ENCODE results near the gene RAB12.

Gene RAB12

GRCh38 chr18:8611916-8612576, 2.8 kb downstream of the RAB12 start:
- no peak for TF ChIP-seq CTCF (conservative IDR thresholded peaks at IDR 0.05; ENCODE audit: low read depth)
- H3K27ac ChIP-seq, result peak overlapping the region; percentile 28
- ChIA-PET CTCF (no interaction called here), POLR2A (ENCODE audit: low non-redundant PET) (no interaction called here)
- no peak for DNase-seq (ENCODE audit: low spot score)

- ChIA-PET POLR2A (ENCODE audit: low non-redundant PET) (no interaction called here), CTCF (interaction anchor here (0.6 kb wide), 1 partner anchor 453 kb away, joined by 3 read pairs; no protein-coding TSS in a partner anchor)
- peak overlapping the region; percentile 83 for H3K27ac ChIP-seq
- TF ChIP-seq CTCF (conservative IDR thresholded peaks at IDR 0.05; ENCODE audit: low read depth), result no peak
- DNase-seq (ENCODE audit: low spot score), result no peak
Measured at GRCh38 chr18:8614875-8615274, 5.6 kb downstream of the RAB12 start.

- ChIA-PET CTCF (interaction anchor here (0.6 kb wide), 1 partner anchor 454 kb away, joined by 3 read pairs; no protein-coding TSS in a partner anchor), POLR2A (ENCODE audit: low non-redundant PET) (no interaction called here)
- peak overlapping the region; percentile 83 for H3K27ac ChIP-seq
- peak; percentile 89 for DNase-seq (ENCODE audit: low spot score)
- TF ChIP-seq CTCF (conservative IDR thresholded peaks at IDR 0.05; ENCODE audit: low read depth), result no peak
Measured at GRCh38 chr18:8615397-8616027, 6.3 kb downstream of the RAB12 start.

- ChIA-PET CTCF (no interaction called here), POLR2A (ENCODE audit: low non-redundant PET) (no interaction called here)
- no peak overlapping the region for H3K27ac ChIP-seq
- TF ChIP-seq CTCF (conservative IDR thresholded peaks at IDR 0.05; ENCODE audit: low read depth), result no peak
- DNase-seq (ENCODE audit: low spot score), result peak; percentile 66
Measured at GRCh38 chr18:8616028-8616401, 6.8 kb downstream of the RAB12 start.

GRCh38 chr18:8617907-8618306, 8.7 kb downstream of the RAB12 start:
- DNase-seq (ENCODE audit: low spot score), result no peak
- ChIA-PET POLR2A (ENCODE audit: low non-redundant PET) (no interaction called here), CTCF (no interaction called here)
- H3K27ac ChIP-seq, result no peak overlapping the region
- no peak for TF ChIP-seq CTCF (conservative IDR thresholded peaks at IDR 0.05; ENCODE audit: low read depth)

GRCh38 chr18:8619041-8619440, 9.8 kb downstream of the RAB12 start:
- H3K27ac ChIP-seq, result no peak overlapping the region
- ChIA-PET POLR2A (ENCODE audit: low non-redundant PET) (no interaction called here), CTCF (no interaction called here)
- no peak for DNase-seq (ENCODE audit: low spot score)
- TF ChIP-seq CTCF (conservative IDR thresholded peaks at IDR 0.05; ENCODE audit: low read depth), result no peak

Measured in RWPE1 (cell line).